ENCODE results near the gene NKX1-1. TPM values are rescaled to one million over a fixed set of nuclear protein-coding genes. Genes with fewer than 3 reads are reported as not detected.

NKX1-1 gene
- total RNA-seq, 1 donor from 2014 or later = not detected

GRCh38 chr4:1360423-1361283, 45.6 kb downstream of the NKX1-1 start:
- Mint-ChIP-seq H3K27ac (ENCODE audit: unreplicated experiment) (no peak overlapping the region), H3K36me3 (ENCODE audit: low read depth) (peaks cover 2% of the 10 kb centered on the region), H3K9me3 (no peaks in the 10 kb centered on the region), H3K4me3 (no peak overlapping the region), H3K27me3 (ENCODE audit: low read depth) (no peaks in the 10 kb centered on the region), H3K4me1 (peaks cover 4% of the 10 kb centered on the region)
- no peak for DNase-seq (ENCODE audit: low read depth, low spot score)
- TF ChIP-seq CTCF (conservative IDR thresholded peaks at IDR 0.05) = no peak

- Mint-ChIP-seq H3K4me1 (peaks cover 4% of the 10 kb centered on the region), H3K4me3 (no peak overlapping the region), H3K9me3 (no peaks in the 10 kb centered on the region), H3K27me3 (ENCODE audit: low read depth) (no peaks in the 10 kb centered on the region), H3K27ac (ENCODE audit: unreplicated experiment) (no peak overlapping the region), H3K36me3 (ENCODE audit: low read depth) (peaks cover 2% of the 10 kb centered on the region)
- no peak for DNase-seq (ENCODE audit: low read depth, low spot score)
- no peak for TF ChIP-seq CTCF (conservative IDR thresholded peaks at IDR 0.05)
Measured at GRCh38 chr4:1359976-1360375, 46.3 kb downstream of the NKX1-1 start.

- Mint-ChIP-seq H3K27ac (ENCODE audit: unreplicated experiment) (peak overlapping the region; percentile 68), H3K4me3 (no peak overlapping the region), H3K27me3 (ENCODE audit: low read depth) (no peaks in the 10 kb centered on the region), H3K36me3 (ENCODE audit: low read depth) (peaks cover 2% of the 10 kb centered on the region), H3K9me3 (no peaks in the 10 kb centered on the region), H3K4me1 (peaks cover 4% of the 10 kb centered on the region)
- no peak for DNase-seq (ENCODE audit: low read depth, low spot score)
- no peak for TF ChIP-seq CTCF (conservative IDR thresholded peaks at IDR 0.05)
Measured at GRCh38 chr4:1359144-1359501, 47.1 kb downstream of the NKX1-1 start.

- Mint-ChIP-seq H3K4me3 (no peak overlapping the region), H3K36me3 (ENCODE audit: low read depth) (peaks cover 2% of the 10 kb centered on the region), H3K27me3 (ENCODE audit: low read depth) (no peaks in the 10 kb centered on the region), H3K9me3 (no peaks in the 10 kb centered on the region), H3K27ac (ENCODE audit: unreplicated experiment) (peak overlapping the region; percentile 68), H3K4me1 (peaks cover 4% of the 10 kb centered on the region)
- no peak for TF ChIP-seq CTCF (conservative IDR thresholded peaks at IDR 0.05)
- no peak for DNase-seq (ENCODE audit: low read depth, low spot score)
Measured at GRCh38 chr4:1358421-1359143, 47.7 kb downstream of the NKX1-1 start.

GRCh38 chr4:1357356-1358248, 48.6 kb downstream of the NKX1-1 start:
- Mint-ChIP-seq H3K9me3 (no peaks in the 10 kb centered on the region), H3K36me3 (ENCODE audit: low read depth) (peaks cover 2% of the 10 kb centered on the region), H3K27ac (ENCODE audit: unreplicated experiment) (no peak overlapping the region), H3K4me3 (no peak overlapping the region), H3K4me1 (peaks cover 4% of the 10 kb centered on the region), H3K27me3 (ENCODE audit: low read depth) (no peaks in the 10 kb centered on the region)
- no peak for TF ChIP-seq CTCF (conservative IDR thresholded peaks at IDR 0.05)
- no peak for DNase-seq (ENCODE audit: low read depth, low spot score)

Data from neural crest cell (in vitro differentiated cells).